Measurements from ENCODE around the gene NR1H3. TPM values are rescaled to one million over a fixed set of nuclear protein-coding genes. Genes with fewer than 3 reads are reported as not detected.

The NR1H3 gene
- total RNA-seq, 1 donor from 2014 or later = 25.8 TPM

DNA sequence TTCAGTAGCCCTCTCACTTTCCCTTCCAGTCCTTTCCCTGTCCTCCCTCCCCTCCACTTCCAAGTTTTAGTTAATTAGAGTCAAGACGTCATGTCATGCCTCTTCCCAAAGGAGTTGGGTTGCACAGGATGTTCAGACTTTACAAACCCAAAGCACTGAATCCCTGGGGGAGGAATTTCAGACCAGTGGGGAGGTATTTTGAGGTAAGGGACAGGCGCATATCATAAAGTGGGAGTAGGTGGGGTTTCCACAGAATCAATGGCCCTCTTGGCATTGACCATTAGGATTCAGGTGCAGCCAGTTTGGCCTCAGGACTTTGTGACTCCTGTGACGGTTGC, 8.4 kb upstream of the NR1H3 start:
- Mint-ChIP-seq H3K4me3 (ENCODE audit: low read depth) (peak overlapping the region; percentile 99), H3K27me3 (no peaks in the 10 kb centered on the region), H3K9me3 (ENCODE audit: low read depth) (no peaks in the 10 kb centered on the region), H3K4me1 (ENCODE audit: low read depth) (peaks cover 11% of the 10 kb centered on the region), H3K27ac (peak overlapping the region; percentile 100), H3K36me3 (ENCODE audit: insufficient read depth) (peaks cover 2% of the 10 kb centered on the region)
- DNase-seq (ENCODE audit: low spot score, unreplicated experiment) = no peak
- TF ChIP-seq, protein P1, sequence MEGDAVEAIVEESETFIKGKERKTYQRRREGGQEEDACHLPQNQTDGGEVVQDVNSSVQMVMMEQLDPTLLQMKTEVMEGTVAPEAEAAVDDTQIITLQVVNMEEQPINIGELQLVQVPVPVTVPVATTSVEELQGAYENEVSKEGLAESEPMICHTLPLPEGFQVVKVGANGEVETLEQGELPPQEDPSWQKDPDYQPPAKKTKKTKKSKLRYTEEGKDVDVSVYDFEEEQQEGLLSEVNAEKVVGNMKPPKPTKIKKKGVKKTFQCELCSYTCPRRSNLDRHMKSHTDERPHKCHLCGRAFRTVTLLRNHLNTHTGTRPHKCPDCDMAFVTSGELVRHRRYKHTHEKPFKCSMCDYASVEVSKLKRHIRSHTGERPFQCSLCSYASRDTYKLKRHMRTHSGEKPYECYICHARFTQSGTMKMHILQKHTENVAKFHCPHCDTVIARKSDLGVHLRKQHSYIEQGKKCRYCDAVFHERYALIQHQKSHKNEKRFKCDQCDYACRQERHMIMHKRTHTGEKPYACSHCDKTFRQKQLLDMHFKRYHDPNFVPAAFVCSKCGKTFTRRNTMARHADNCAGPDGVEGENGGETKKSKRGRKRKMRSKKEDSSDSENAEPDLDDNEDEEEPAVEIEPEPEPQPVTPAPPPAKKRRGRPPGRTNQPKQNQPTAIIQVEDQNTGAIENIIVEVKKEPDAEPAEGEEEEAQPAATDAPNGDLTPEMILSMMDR (IDR thresholded peaks at IDR 0.05; ENCODE audit: unreplicated experiment) = no peak

DNA sequence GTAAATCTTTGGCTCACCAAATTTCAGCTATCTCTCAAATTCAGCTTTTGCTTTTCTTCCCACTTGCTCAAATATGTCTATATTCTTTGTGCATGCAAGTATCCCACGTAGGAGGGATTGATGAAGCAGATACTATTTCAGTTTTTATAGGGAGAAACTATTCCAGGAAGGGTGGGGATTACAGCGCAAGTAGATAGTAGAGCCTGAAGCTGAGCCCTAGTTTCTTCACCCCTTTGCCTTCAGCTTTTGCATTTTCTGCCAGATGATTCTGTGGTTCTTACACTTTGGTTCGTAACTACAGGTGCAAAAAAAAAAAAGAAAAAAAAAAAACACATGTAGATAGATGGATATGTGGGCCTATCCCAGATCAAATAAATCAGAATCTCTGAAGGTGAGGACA, 6.0 kb upstream of the NR1H3 start:
- H3K9me3 Mint-ChIP-seq (ENCODE audit: low read depth) = no peaks in the 10 kb centered on the region
- TF ChIP-seq, protein P1 (IDR thresholded peaks at IDR 0.05; ENCODE audit: unreplicated experiment) = no peak
- peaks cover 15% of the 10 kb centered on the region for H3K4me1 Mint-ChIP-seq (ENCODE audit: low read depth)
- no peak overlapping the region for H3K4me3 Mint-ChIP-seq (ENCODE audit: low read depth)
- H3K27ac Mint-ChIP-seq = no peak overlapping the region
- no peaks in the 10 kb centered on the region for H3K36me3 Mint-ChIP-seq (ENCODE audit: insufficient read depth)
- H3K27me3 Mint-ChIP-seq = no peaks in the 10 kb centered on the region
- DNase-seq (ENCODE audit: low spot score, unreplicated experiment) = no peak

DNA sequence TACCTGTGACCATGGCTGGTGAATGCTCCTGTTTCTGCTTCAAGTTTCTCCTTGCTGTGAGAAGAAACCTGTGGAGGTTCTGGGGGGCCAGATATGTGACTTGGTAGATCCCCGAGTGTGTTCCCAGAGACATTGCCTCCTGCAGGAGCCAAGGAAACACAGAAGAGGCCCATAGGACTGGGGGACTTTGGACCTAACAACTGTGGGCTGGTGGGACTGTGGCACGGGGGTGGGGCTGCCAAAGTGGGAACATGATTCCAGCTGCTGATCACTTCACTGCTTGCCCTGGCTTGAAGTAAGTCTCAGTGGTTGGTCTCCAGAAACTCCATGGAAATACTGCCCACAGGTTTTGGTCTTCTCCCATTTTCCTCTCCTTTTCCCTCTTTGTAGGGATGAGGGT, 4.1 kb upstream of the NR1H3 start:
- no peak overlapping the region for H3K4me3 Mint-ChIP-seq (ENCODE audit: low read depth)
- no peaks in the 10 kb centered on the region for H3K27me3 Mint-ChIP-seq
- DNase-seq (ENCODE audit: low spot score, unreplicated experiment) = no peak
- H3K4me1 Mint-ChIP-seq (ENCODE audit: low read depth) = peaks cover 19% of the 10 kb centered on the region
- H3K9me3 Mint-ChIP-seq (ENCODE audit: low read depth) = no peaks in the 10 kb centered on the region
- TF ChIP-seq, protein P1 (IDR thresholded peaks at IDR 0.05; ENCODE audit: unreplicated experiment) = no peak
- no peaks in the 10 kb centered on the region for H3K36me3 Mint-ChIP-seq (ENCODE audit: insufficient read depth)
- H3K27ac Mint-ChIP-seq = no peak overlapping the region

DNA sequence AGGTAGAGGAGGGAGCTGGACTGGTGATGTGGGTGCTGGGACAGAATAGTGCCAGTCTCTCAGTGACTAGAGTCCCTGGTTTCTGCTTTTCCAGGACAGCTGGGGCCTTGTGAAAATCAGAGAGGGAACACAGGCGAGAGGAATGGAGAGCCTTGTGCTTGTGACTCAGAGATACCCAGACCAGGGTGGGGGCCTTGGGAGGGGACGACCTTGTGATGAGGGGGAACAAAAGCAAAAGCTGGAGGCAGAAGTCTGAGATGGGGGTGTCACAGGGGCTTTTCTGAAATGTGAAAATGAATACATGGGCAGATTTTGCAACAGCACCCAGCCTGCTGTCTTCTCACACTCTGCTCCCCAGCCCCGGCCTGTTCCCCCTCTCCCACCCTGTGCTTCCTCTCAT, 3.4 kb upstream of the NR1H3 start:
- Mint-ChIP-seq H3K4me3 (ENCODE audit: low read depth) (no peak overlapping the region), H3K4me1 (ENCODE audit: low read depth) (peaks cover 19% of the 10 kb centered on the region), H3K27ac (peak overlapping the region; percentile 69), H3K27me3 (no peaks in the 10 kb centered on the region), H3K36me3 (ENCODE audit: insufficient read depth) (no peaks in the 10 kb centered on the region), H3K9me3 (ENCODE audit: low read depth) (no peaks in the 10 kb centered on the region)
- DNase-seq (ENCODE audit: low spot score, unreplicated experiment) = no peak
- TF ChIP-seq, protein P1 (IDR thresholded peaks at IDR 0.05; ENCODE audit: unreplicated experiment) = no peak

DNA sequence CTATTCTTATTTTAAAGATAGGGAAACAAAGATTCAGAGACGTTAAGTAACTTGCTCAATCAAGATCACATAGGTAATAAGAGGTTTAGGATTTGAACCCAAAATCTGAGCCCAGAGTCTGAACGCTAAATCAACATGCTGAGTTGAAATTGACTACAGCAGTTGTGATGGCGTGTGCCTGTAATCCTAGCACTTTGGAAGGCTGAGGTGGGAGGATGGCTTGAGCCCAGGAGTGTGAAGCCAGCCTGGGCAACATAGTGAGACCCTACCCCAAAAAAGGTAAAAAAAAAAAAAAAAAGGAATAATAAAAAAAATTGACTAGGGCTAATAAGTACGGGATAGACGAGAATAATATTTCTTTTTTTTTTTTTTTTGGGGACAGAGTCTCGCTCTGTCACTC, 1.4 kb upstream of the NR1H3 start:
- Mint-ChIP-seq H3K9me3 (ENCODE audit: low read depth) (no peaks in the 10 kb centered on the region), H3K4me3 (ENCODE audit: low read depth) (no peak overlapping the region), H3K36me3 (ENCODE audit: insufficient read depth) (no peaks in the 10 kb centered on the region), H3K4me1 (ENCODE audit: low read depth) (peaks cover 16% of the 10 kb centered on the region), H3K27me3 (no peaks in the 10 kb centered on the region), H3K27ac (no peak overlapping the region)
- TF ChIP-seq, protein P1 (IDR thresholded peaks at IDR 0.05; ENCODE audit: unreplicated experiment) = no peak
- no peak for DNase-seq (ENCODE audit: low spot score, unreplicated experiment)

Measured in progenitor cell of endocrine pancreas (in vitro differentiated cells).